Esophagus squamous epithelium (tissue), 5 donors: ENCODE data around the gene CCDC92. TPM values are rescaled to one million over a fixed set of nuclear protein-coding genes. Genes with fewer than 3 reads are reported as not detected.

Experiments
- DNase-seq: peaks from one replicate; lab custom pipeline; 2025; lab: John Stamatoyannopoulos, UW
- H3K27ac ChIP-seq, 4 donors: fragments of 200-600 bp; sonication (generic); one replicate each; pipeline ENCODE4 v1.5.1; 2016 to 2019; ENCODE audit warnings: mild to moderate bottlenecking in 1 of 4
- H3K27me3 ChIP-seq, 4 donors: fragments of 200-600 bp; sonication (generic); 1 replicate in 3 of 4; 2 replicates in 1 of 4; pipeline versions ENCODE4 v1.5.1 to v1.6.0; 2017 to 2021; ENCODE audit warnings: antibody characterized with exemption in 1 of 4
- H3K36me3 ChIP-seq, 3 donors: fragments of 200-600 bp; sonication (generic); one replicate each; pipeline ENCODE4 v1.5.1; 2016 to 2019
- H3K4me1 ChIP-seq, 3 donors: fragments of 200-600 bp; sonication (generic); one replicate each; pipeline ENCODE4 v1.5.1; 2017 to 2019
- H3K4me3 ChIP-seq, 4 donors: fragments of 200-600 bp; sonication (generic); 1 replicate in 3 of 4; 2 replicates in 1 of 4; pipeline ENCODE4 v1.5.1; 2016 to 2019; ENCODE audit warnings: mild to moderate bottlenecking in 2 of 4, moderate library complexity in 1 of 4
- H3K9me3 ChIP-seq, 3 donors: fragments of 200-600 bp; sonication (generic); one replicate each; pipeline ENCODE4 v1.5.1; 2016 to 2019
- CTCF ChIP-seq, 6 experiments: fragments of 450-650 bp in 4 of 6; fragments of 200-600 bp in 2 of 6; sonication (generic) in 2 of 6; IDR thresholded peaks; one replicate each; pipeline ENCODE4 v1.5.1; 2016 to 2019; ENCODE audit warnings: antibody characterized with exemption in 6 of 6, mild to moderate bottlenecking in 4 of 6, moderate library complexity in 4 of 6
- POLR2A ChIP-seq, 4 donors: fragments of 450-650 bp; IDR thresholded peaks; one replicate each; pipeline ENCODE4 v1.6.1; 2017; ENCODE audit warnings: antibody characterized with exemption in 4 of 4, mild to moderate bottlenecking in 4 of 4, moderate library complexity in 3 of 4
- WGBS, 2 donors: methylation state at CpG; one replicate each; pipeline ENCODE4 v1.1.5; 2018; 5-methylcytosine and 5-hydroxymethylcytosine counted together
- intact Hi-C: fragments of 100-400 bp; cut with DNase I; formaldehyde crosslinking; loops from one replicate; pipeline ENCODE4 v1.15.0; 2022
- total RNA-seq, 4 donors: library from RNA; depleted of rRNA; stranded (reverse); fragments of >200 nt; gene quantifications; one replicate each; pipeline ENCODE4 v1.1.0, GENCODE V29; 2016
- donor health status: DM: yes; HTN: yes; CAD: no.

CCDC92 gene
- total RNA-seq, 4 donors from 2014 or later: 7.2 to 16.2 (median 11.4) TPM

GRCh38 chr12:123923038-123923437 is 49.6 kb downstream of the CCDC92 start:
- TF ChIP-seq CTCF (IDR thresholded peaks at IDR 0.05) (no peak), POLR2A (IDR thresholded peaks at IDR 0.05) (no peak)
- Histone ChIP-seq H3K4me1 (no peaks in the 10 kb centered on the region), H3K4me3 (no peak overlapping the region), H3K27me3 (peaks cover 0 to 19% (median 0%) of the 10 kb centered on the region in 4 donors), H3K36me3 (no peaks in the 10 kb centered on the region), H3K9me3 (no peaks in the 10 kb centered on the region), H3K27ac (no peak overlapping the region)
- DNase-seq: no peak
- intact Hi-C loops: no loop called here
- WGBS, 2 donors: 85 to 94% methylated on average over 2 of the region's 2 CpGs

GRCh38 chr12:123919980-123920360 is 52.7 kb downstream of the CCDC92 start:
- Histone ChIP-seq H3K9me3 (no peaks in the 10 kb centered on the region), H3K4me1 (no peaks in the 10 kb centered on the region), H3K27ac (no peak overlapping the region), H3K27me3 (peaks cover 0 to 30% (median 0%) of the 10 kb centered on the region in 4 donors), H3K36me3 (no peaks in the 10 kb centered on the region), H3K4me3 (no peak overlapping the region)
- 53 to 59% methylated on average over 3 of the region's 3 CpGs for WGBS, 2 donors
- TF ChIP-seq POLR2A (IDR thresholded peaks at IDR 0.05) (no peak), CTCF (IDR thresholded peaks at IDR 0.05) (no peak)
- no peak for DNase-seq
- intact Hi-C loops: no loop called here

- no peaks in the 10 kb centered on the region for H3K4me1 ChIP-seq
- peaks cover 0 to 39% (median 0%) of the 10 kb centered on the region in 4 donors for H3K27me3 ChIP-seq
- H3K9me3 ChIP-seq: no peaks in the 10 kb centered on the region
- TF ChIP-seq CTCF (IDR thresholded peaks at IDR 0.05) (no peak), POLR2A (IDR thresholded peaks at IDR 0.05) (no peak)
- intact Hi-C loops: no loop called here
- H3K36me3 ChIP-seq: no peaks in the 10 kb centered on the region
- WGBS, 2 donors: 69 to 79% methylated on average over 2 to 4 of the region's 19 CpGs
- H3K27ac ChIP-seq: no peak overlapping the region
- DNase-seq: no peak
- H3K4me3 ChIP-seq: no peak overlapping the region
Measured at GRCh38 chr12:123917337-123917850, 55.2 kb downstream of the CCDC92 start.

- Histone ChIP-seq H3K9me3 (no peaks in the 10 kb centered on the region), H3K4me3 (no peak overlapping the region), H3K27me3 (peaks cover 0 to 39% (median 0%) of the 10 kb centered on the region in 4 donors), H3K4me1 (no peaks in the 10 kb centered on the region), H3K27ac (no peak overlapping the region), H3K36me3 (no peaks in the 10 kb centered on the region)
- TF ChIP-seq CTCF (IDR thresholded peaks at IDR 0.05): no peak
- no peak for TF ChIP-seq POLR2A (IDR thresholded peaks at IDR 0.05)
- no peak for DNase-seq
- intact Hi-C loops: no loop called here
- 35 to 37% methylated on average over 5 of the region's 5 CpGs for WGBS, 2 donors
Measured at GRCh38 chr12:123916729-123917128, 55.9 kb downstream of the CCDC92 start.

- H3K27ac ChIP-seq: no peak overlapping the region
- H3K27me3 ChIP-seq: peaks cover 0 to 33% (median 0%) of the 10 kb centered on the region in 4 donors
- no peak for TF ChIP-seq POLR2A (IDR thresholded peaks at IDR 0.05)
- no peak for TF ChIP-seq CTCF (IDR thresholded peaks at IDR 0.05)
- H3K36me3 ChIP-seq: no peaks in the 10 kb centered on the region
- no peak overlapping the region for H3K4me3 ChIP-seq
- DNase-seq: no peak
- H3K9me3 ChIP-seq: no peaks in the 10 kb centered on the region
- H3K4me1 ChIP-seq: no peaks in the 10 kb centered on the region
- 65 to 68% methylated on average over 11 to 18 of the region's 20 CpGs for WGBS, 2 donors
- intact Hi-C loops: no loop called here
Measured at GRCh38 chr12:123914726-123915333, 57.8 kb downstream of the CCDC92 start.
